GM20431 (cell line): Measurements from ENCODE around the gene CYP2W1.
"Not testable (repeated sequence)": the region's sequence is repeated elsewhere in the genome, so short reads cannot be mapped to it uniquely, and the experiment has no call there.

Experiments used
- in situ Hi-C: fragments of 300-500 bp; cut with MseI, MboI; formaldehyde crosslinking; loops from one replicate; pipeline ENCODE4 v1.15.0; 2020; ENCODE audit warnings: low sequenced_read_pairs; ENCODE audit not compliant: unreplicated experiment

CYP2W1 gene

GRCh38 chr7:992709-993607, 10.0 kb downstream of the CYP2W1 start:
- in situ Hi-C loops: loop anchor here (5.0 to 25.0 kb wide), 2 partner anchors 74 to 169 kb away; partner anchors contain the start of gene ZFAND2A

- in situ Hi-C loops: loop anchor here (5.0 to 25.0 kb wide), 2 partner anchors 73 to 168 kb away; partner anchors contain the start of gene ZFAND2A
These were observed 11.8 kb downstream of the CYP2W1 start for GRCh38 chr7:994592-995308.

- in situ Hi-C loops: loop anchor here (25.0 kb wide), 1 partner anchor 167 kb away; the partner anchor contains the start of gene ZFAND2A
These were observed 12.6 kb downstream of the CYP2W1 start for GRCh38 chr7:995571-995970.

- in situ Hi-C loops: loop anchor here (25.0 kb wide), 1 partner anchor 166 kb away; the partner anchor contains the start of gene ZFAND2A
These were observed 13.3 kb downstream of the CYP2W1 start for GRCh38 chr7:996079-996872.

- in situ Hi-C loops: loop anchor here (25.0 kb wide), 1 partner anchor 165 kb away; the partner anchor contains the start of gene ZFAND2A
These were observed 14.7 kb downstream of the CYP2W1 start for GRCh38 chr7:997404-998395.

- in situ Hi-C loops: loop anchor here (25.0 kb wide), 1 partner anchor 163 kb away; the partner anchor contains the start of gene ZFAND2A
These were observed 16.3 kb downstream of the CYP2W1 start for GRCh38 chr7:999149-999879.

GRCh38 chr7:999941-1000935, 17.3 kb downstream of the CYP2W1 start:
- in situ Hi-C loops: loop anchor here (25.0 kb wide), 1 partner anchor 162 kb away; the partner anchor contains the start of gene ZFAND2A

GRCh38 chr7:1001069-1001770, 18.2 kb downstream of the CYP2W1 start:
- in situ Hi-C loops: not testable (repeated sequence)

GRCh38 chr7:1002026-1002425, 19.0 kb downstream of the CYP2W1 start:
- in situ Hi-C loops: not testable (repeated sequence)

- in situ Hi-C loops: not testable (repeated sequence)
These were observed 19.5 kb downstream of the CYP2W1 start for GRCh38 chr7:1002445-1002844.

GRCh38 chr7:1004018-1004852, 21.3 kb downstream of the CYP2W1 start:
- in situ Hi-C loops: no loop called here

- in situ Hi-C loops: no loop called here
These were observed 22.3 kb downstream of the CYP2W1 start for GRCh38 chr7:1005303-1005702.

GRCh38 chr7:1007901-1008300, 24.9 kb downstream of the CYP2W1 start:
- in situ Hi-C loops: no loop called here

GRCh38 chr7:1008733-1009363, 25.9 kb downstream of the CYP2W1 start:
- in situ Hi-C loops: no loop called here

GRCh38 chr7:1009747-1010146, 26.8 kb downstream of the CYP2W1 start:
- in situ Hi-C loops: no loop called here
